GM12878 (cell line): Measurements from ENCODE around the gene SPG21. TPM values are rescaled to one million over a fixed set of nuclear protein-coding genes. Genes with fewer than 3 reads are reported as not detected.

Source experiments
- ATAC-seq: fragments of 200-7000 bp; cut with Tn5 transposase; 3 replicates; pipeline ENCODE4 v1.9.1; 2020; ENCODE audit warnings: mild to moderate bottlenecking, moderate library complexity
- BruUV-seq: library from RNA; stranded (reverse); fragments of 400-500 nt; replicated peaks from 2 replicates; lab custom pipeline; 2021; lab: Mats Ljungman, UMichigan
- CTCF ChIA-PET: fragments of 300-600 bp; sonication (Branson Sonifier 250); formaldehyde crosslinking; extraction: SDS; loops from one replicate; lab custom pipeline; 2021; ENCODE audit warnings: inconsistent platforms; lab: Yijun Ruan, JAX
- POLR2A ChIA-PET: fragments of 350-600 bp; formaldehyde crosslinking; extraction: SDS; loops from one replicate; lab custom pipeline; 2021; ENCODE audit warnings: inconsistent platforms; lab: Charles Lee
- RAD21 ChIA-PET: fragments of 300-600 bp; sonication (Branson Sonifier 250); formaldehyde crosslinking; loops from one replicate; lab custom pipeline; 2023; ENCODE audit warnings: antibody characterized with exemption; ENCODE audit not compliant: unreplicated experiment; lab: Charles Lee
- SMC1A ChIA-PET: fragments of 300-600 bp; sonication (Branson Sonifier 250); formaldehyde crosslinking; loops from one replicate; lab custom pipeline; 2023; ENCODE audit not compliant: unreplicated experiment, uncharacterized antibody; lab: Charles Lee
- DNase-seq: peaks from one replicate; pipeline ENCODE4 v3.0.0-alpha.2; 2011; ENCODE audit warnings: low read depth, low spot score
- FAIRE-seq: peaks from 3 replicates; lab custom pipeline; 2011; peaks lifted over from hg19 to GRCh38; lab: Jason Lieb, UNC
- H2AFZ ChIP-seq: 2 replicates; pipeline ENCODE4 v1.6.0; 2011; ENCODE audit warnings: low read depth, low read length, control low read depth; ENCODE audit not compliant: control insufficient read depth
- H3K27ac ChIP-seq: 2 replicates; pipeline ENCODE4 v1.5.1; 2011; ENCODE audit warnings: control low read depth; ENCODE audit not compliant: control insufficient read depth, insufficient read depth
- H3K27me3 ChIP-seq, 2 experiments: replicated peaks in 1 of 2; 2 replicates each; pipeline versions ENCODE4 v1.6.0 to v1.6.1; 2011; ENCODE audit warnings: low read length in 1 of 2; ENCODE audit not compliant: control insufficient read depth in 2 of 2, insufficient read depth in 2 of 2
- H3K36me3 ChIP-seq, 2 experiments: 2 replicates each; pipeline ENCODE4 v1.5.1; 2011; ENCODE audit warnings: low read length in 1 of 2; ENCODE audit not compliant: control insufficient read depth in 2 of 2, insufficient read depth in 2 of 2
- H3K4me1 ChIP-seq: 2 replicates; pipeline ENCODE4 v1.6.1; 2011; ENCODE audit warnings: mild to moderate bottlenecking, low read length, moderate library complexity, mixed read lengths; ENCODE audit not compliant: control insufficient read depth, insufficient read depth
- H3K4me2 ChIP-seq: 2 replicates; pipeline ENCODE4 v1.6.0; 2011; ENCODE audit warnings: control low read depth; ENCODE audit not compliant: control insufficient read depth, insufficient read depth
- H3K4me3 ChIP-seq: fragments of 200-600 bp; sonication (generic); 2 replicates; pipeline ENCODE4 v1.5.1; 2016
- H3K79me2 ChIP-seq: 2 replicates; pipeline ENCODE4 v1.6.0; 2011; ENCODE audit warnings: low read length; ENCODE audit not compliant: control insufficient read depth, insufficient read depth
- H3K9ac ChIP-seq: 2 replicates; pipeline ENCODE4 v1.8.0; 2011; ENCODE audit warnings: low read length, control low read depth, mixed read lengths; ENCODE audit not compliant: control insufficient read depth, insufficient read depth
- H3K9me3 ChIP-seq: replicated peaks from 3 replicates; pipeline ENCODE4 v1.5.1; 2011; ENCODE audit warnings: mild to moderate bottlenecking, low read length; ENCODE audit not compliant: control insufficient read depth, insufficient read depth
- H4K20me1 ChIP-seq: 2 replicates; pipeline ENCODE4 v1.6.0; 2011; ENCODE audit not compliant: control insufficient read depth, insufficient read depth
- ATF7 ChIP-seq: fragments of 450-650 bp; IDR thresholded peaks from 2 replicates; pipeline ENCODE4 v1.6.1; 2016; ENCODE audit warnings: low read depth, mild to moderate bottlenecking
- BHLHE40 ChIP-seq, 2 experiments: fragments of 450-650 bp in 1 of 2; IDR thresholded peaks; 2 replicates each; pipeline ENCODE4 v1.6.1; 2011 to 2017; ENCODE audit warnings: low read depth in 2 of 2, borderline replicate concordance in 1 of 2, improper control_type of control experiment in 1 of 2, low read length in 1 of 2, mild to moderate bottlenecking in 1 of 2
- BMI1 ChIP-seq: fragments of 450-650 bp; IDR thresholded peaks from 2 replicates; pipeline ENCODE4 v1.6.1; 2016; ENCODE audit warnings: mild to moderate bottlenecking, moderate library complexity, borderline replicate concordance
- IKZF1 ChIP-seq: fragments of 450-650 bp; conservative IDR thresholded peaks from 2 replicates; pipeline ENCODE4 v1.6.1; 2017; ENCODE audit warnings: antibody characterized with exemption, mild to moderate bottlenecking
- JUNB ChIP-seq: IDR thresholded peaks from 2 replicates; pipeline ENCODE4 v1.6.1; 2016; ENCODE audit warnings: antibody characterized with exemption, mild to moderate bottlenecking
- MEF2B ChIP-seq: fragments of 450-650 bp; IDR thresholded peaks from 2 replicates; pipeline ENCODE4 v1.6.1; 2018; ENCODE audit warnings: mild to moderate bottlenecking, moderate library complexity; ENCODE audit not compliant: partially characterized antibody, poor library complexity, severe bottlenecking
- MYB ChIP-seq: fragments of 150-350 bp; IDR thresholded peaks from 2 replicates; pipeline ENCODE4 v1.6.1; 2014; ENCODE audit warnings: mild to moderate bottlenecking, low read depth, low read length, borderline replicate concordance
- NRF1 ChIP-seq: conservative IDR thresholded peaks from 2 replicates; pipeline ENCODE4 v1.6.1; 2011; ENCODE audit warnings: mild to moderate bottlenecking, low read depth, low read length, improper control_type of control experiment
- RELA ChIP-seq: fragments of 450-650 bp; IDR thresholded peaks from 2 replicates; pipeline ENCODE4 v1.8.0; 2014; ENCODE audit warnings: borderline replicate concordance; ENCODE audit not compliant: partially characterized antibody
- TBL1XR1 ChIP-seq: IDR thresholded peaks from 2 replicates; pipeline ENCODE4 v1.6.1; 2012; ENCODE audit warnings: low read depth, low read length, improper control_type of control experiment
- YY1 ChIP-seq: IDR thresholded peaks from 2 replicates; pipeline ENCODE4 v1.6.1; 2011; ENCODE audit warnings: low read depth, mild to moderate bottlenecking, low read length
- ZNF24 ChIP-seq: fragments of 450-650 bp; IDR thresholded peaks from 2 replicates; pipeline ENCODE4 v1.6.1; 2017; ENCODE audit warnings: antibody characterized with exemption, mild to moderate bottlenecking
- WGBS: methylation state at CpG from one replicate; pipeline ENCODE4 v1.1.6; 2016; ENCODE audit warnings: low lambda C conversion rate; ENCODE audit not compliant: insufficient replicate concordance, insufficient coverage; ENCODE audit errors: missing lambda C conversion rate; 5-methylcytosine and 5-hydroxymethylcytosine counted together
- in situ Hi-C: fragments of 300-500 bp; cut with MboI; formaldehyde crosslinking; loops from 9 replicates; pipeline ENCODE4 v1.14.3; 2018; ENCODE audit warnings: mixed read lengths
- intact Hi-C: fragments of 100-400 bp; cut with micrococcal nuclease; formaldehyde crosslinking; loops from one replicate; pipeline ENCODE4 v1.14.2; 2022; ENCODE audit not compliant: unreplicated experiment
- polyA plus RNA-seq, 11 experiments: library from polyadenylated mRNA; depleted of rRNA in 4 of 11; unstranded in 6 of 11; stranded (reverse) in 5 of 11; fragments of >200 nt; fragmentation: Nextera tagmentation in 4 of 11; fragmentation: Illumina TruSeq in 1 of 11; extraction: Ambion mirVana in 4 of 11; extraction: Trizol in 1 of 11; gene quantifications; 1 replicate in 1 of 11; 2 replicates in 10 of 11; pipeline versions ENCODE4 v1.2.1 to v1.2.3, GENCODE V29; 2011 to 2016; ENCODE audit warnings: inconsistent platforms in 2 of 11, missing spikeins in 2 of 11, low read depth in 1 of 11
- total RNA-seq, 4 experiments: library from RNA; depleted of rRNA in 3 of 4; stranded (reverse); fragments of >200 nt in 3 of 4; fragmentation: Illumina TruSeq in 1 of 4; extraction: Trizol in 1 of 4; gene quantifications; 2 replicates each; pipeline versions ENCODE4 v1.2.1 to v1.2.3, GENCODE V29; 2013 to 2021
- TF ChIP-seq, protein P1 (sequence below): IDR thresholded peaks from 2 replicates; pipeline ENCODE4 v1.6.1; 2011; ENCODE audit warnings: low read depth, mild to moderate bottlenecking, low read length, moderate library complexity, borderline replicate concordance; ENCODE audit errors: extremely low read depth
- TF ChIP-seq, protein P2 (sequence below): IDR thresholded peaks from 2 replicates; pipeline ENCODE4 v1.6.1; 2012; ENCODE audit warnings: improper control_type of control experiment, low read depth, low read length; ENCODE audit not compliant: insufficient replicate concordance
- TF ChIP-seq, protein P3 (sequence below): fragments of 450-650 bp; IDR thresholded peaks from 2 replicates; pipeline ENCODE4 v1.6.1; 2017; ENCODE audit warnings: mild to moderate bottlenecking, moderate library complexity

SPG21 gene
- total and polyA plus RNA-seq, 10 of the 15 experiments (the other 5 are each of a cell fraction or from before 2014, with no cell fraction given), result 25.5 to 116 (median 68.0) TPM

DNA sequence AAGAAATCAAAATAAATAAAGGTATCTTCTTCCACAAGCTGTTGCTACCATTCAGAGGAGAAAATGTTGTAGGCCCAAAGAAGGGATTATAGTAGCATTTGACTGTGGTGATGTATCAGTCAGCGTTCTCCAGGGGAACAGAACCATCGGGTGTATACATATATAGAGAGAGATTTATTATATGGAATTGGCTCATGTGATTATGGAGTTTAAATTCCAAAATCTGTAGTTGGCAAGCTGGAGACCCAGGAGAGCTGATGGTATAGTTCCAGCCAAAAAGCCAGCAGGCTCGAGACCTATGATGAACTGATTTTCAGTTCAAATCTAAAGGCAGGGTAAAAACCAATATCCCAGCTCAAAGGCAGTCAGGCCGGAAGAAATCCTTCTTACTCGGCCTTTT, 7.4 kb upstream of the SPG21 start:
- ChIA-PET POLR2A (interaction anchor here (0.9 to 1.0 kb wide), 3 partner anchors 15 to 156 kb away, joined by 3 to 4 read pairs (median 3); no protein-coding TSS in a partner anchor), SMC1A (interaction anchor here (0.9 to 2.3 kb wide), 4 partner anchors 12 to 206 kb away, joined by 3 to 8 read pairs (median 4); no protein-coding TSS in a partner anchor), RAD21 (interaction anchor here (1.4 kb wide), 1 partner anchor 11 kb away, joined by 3 read pairs; no protein-coding TSS in a partner anchor), CTCF (interaction anchor here (0.7 to 1.6 kb wide), 3 partner anchors 11 to 56 kb away, joined by 3 to 5 read pairs (median 3); no protein-coding TSS in a partner anchor)
- no peaks in the 10 kb centered on the region for H3K9me3 ChIP-seq
- no peak for FAIRE-seq
- intact Hi-C loops (no loop called here), in situ Hi-C loops (no loop called here)
- no peaks in the 10 kb centered on the region for H3K79me2 ChIP-seq
- no peak overlapping the region for H3K4me2 ChIP-seq
- H3K27ac ChIP-seq, result no peak overlapping the region
- H3K4me3 ChIP-seq, result no peak overlapping the region
- no TSS peak for BruUV-seq
- WGBS, result 61% methylated on average over 5 of the region's 5 CpGs
- H2AFZ ChIP-seq, result no peak overlapping the region
- no peaks in the 10 kb centered on the region for H3K27me3 ChIP-seq
- no peak for ATAC-seq
- H3K9ac ChIP-seq, result no peak overlapping the region
- no peaks in the 10 kb centered on the region for H3K36me3 ChIP-seq
- H4K20me1 ChIP-seq, result no peaks in the 10 kb centered on the region
- DNase-seq, result no peak
- no peaks in the 10 kb centered on the region; the same call in none of the 2 replicates for H3K4me1 ChIP-seq
- TF ChIP-seq, protein P1, sequence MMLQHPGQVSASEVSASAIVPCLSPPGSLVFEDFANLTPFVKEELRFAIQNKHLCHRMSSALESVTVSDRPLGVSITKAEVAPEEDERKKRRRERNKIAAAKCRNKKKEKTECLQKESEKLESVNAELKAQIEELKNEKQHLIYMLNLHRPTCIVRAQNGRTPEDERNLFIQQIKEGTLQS, result no peak
- TF ChIP-seq, protein P2, sequence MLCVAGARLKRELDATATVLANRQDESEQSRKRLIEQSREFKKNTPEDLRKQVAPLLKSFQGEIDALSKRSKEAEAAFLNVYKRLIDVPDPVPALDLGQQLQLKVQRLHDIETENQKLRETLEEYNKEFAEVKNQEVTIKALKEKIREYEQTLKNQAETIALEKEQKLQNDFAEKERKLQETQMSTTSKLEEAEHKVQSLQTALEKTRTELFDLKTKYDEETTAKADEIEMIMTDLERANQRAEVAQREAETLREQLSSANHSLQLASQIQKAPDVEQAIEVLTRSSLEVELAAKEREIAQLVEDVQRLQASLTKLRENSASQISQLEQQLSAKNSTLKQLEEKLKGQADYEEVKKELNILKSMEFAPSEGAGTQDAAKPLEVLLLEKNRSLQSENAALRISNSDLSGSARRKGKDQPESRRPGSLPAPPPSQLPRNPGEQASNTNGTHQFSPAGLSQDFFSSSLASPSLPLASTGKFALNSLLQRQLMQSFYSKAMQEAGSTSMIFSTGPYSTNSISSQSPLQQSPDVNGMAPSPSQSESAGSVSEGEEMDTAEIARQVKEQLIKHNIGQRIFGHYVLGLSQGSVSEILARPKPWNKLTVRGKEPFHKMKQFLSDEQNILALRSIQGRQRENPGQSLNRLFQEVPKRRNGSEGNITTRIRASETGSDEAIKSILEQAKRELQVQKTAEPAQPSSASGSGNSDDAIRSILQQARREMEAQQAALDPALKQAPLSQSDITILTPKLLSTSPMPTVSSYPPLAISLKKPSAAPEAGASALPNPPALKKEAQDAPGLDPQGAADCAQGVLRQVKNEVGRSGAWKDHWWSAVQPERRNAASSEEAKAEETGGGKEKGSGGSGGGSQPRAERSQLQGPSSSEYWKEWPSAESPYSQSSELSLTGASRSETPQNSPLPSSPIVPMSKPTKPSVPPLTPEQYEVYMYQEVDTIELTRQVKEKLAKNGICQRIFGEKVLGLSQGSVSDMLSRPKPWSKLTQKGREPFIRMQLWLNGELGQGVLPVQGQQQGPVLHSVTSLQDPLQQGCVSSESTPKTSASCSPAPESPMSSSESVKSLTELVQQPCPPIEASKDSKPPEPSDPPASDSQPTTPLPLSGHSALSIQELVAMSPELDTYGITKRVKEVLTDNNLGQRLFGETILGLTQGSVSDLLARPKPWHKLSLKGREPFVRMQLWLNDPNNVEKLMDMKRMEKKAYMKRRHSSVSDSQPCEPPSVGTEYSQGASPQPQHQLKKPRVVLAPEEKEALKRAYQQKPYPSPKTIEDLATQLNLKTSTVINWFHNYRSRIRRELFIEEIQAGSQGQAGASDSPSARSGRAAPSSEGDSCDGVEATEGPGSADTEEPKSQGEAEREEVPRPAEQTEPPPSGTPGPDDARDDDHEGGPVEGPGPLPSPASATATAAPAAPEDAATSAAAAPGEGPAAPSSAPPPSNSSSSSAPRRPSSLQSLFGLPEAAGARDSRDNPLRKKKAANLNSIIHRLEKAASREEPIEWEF, result no peak
- TF ChIP-seq TBL1XR1 (no peak), NRF1 (no peak), IKZF1 (no peak), RELA (no peak), BMI1 (no peak), BHLHE40 (IDR thresholded peaks at IDR 0.05; ENCODE audit: borderline replicate concordance in 1 of 2, low read depth in 2 of 2, low read length in 1 of 2) (no peak), ATF7 (no peak), MYB (no peak), JUNB (no peak), ZNF24 (no peak), MEF2B (no peak), YY1 (no peak)
- TF ChIP-seq, protein P3, sequence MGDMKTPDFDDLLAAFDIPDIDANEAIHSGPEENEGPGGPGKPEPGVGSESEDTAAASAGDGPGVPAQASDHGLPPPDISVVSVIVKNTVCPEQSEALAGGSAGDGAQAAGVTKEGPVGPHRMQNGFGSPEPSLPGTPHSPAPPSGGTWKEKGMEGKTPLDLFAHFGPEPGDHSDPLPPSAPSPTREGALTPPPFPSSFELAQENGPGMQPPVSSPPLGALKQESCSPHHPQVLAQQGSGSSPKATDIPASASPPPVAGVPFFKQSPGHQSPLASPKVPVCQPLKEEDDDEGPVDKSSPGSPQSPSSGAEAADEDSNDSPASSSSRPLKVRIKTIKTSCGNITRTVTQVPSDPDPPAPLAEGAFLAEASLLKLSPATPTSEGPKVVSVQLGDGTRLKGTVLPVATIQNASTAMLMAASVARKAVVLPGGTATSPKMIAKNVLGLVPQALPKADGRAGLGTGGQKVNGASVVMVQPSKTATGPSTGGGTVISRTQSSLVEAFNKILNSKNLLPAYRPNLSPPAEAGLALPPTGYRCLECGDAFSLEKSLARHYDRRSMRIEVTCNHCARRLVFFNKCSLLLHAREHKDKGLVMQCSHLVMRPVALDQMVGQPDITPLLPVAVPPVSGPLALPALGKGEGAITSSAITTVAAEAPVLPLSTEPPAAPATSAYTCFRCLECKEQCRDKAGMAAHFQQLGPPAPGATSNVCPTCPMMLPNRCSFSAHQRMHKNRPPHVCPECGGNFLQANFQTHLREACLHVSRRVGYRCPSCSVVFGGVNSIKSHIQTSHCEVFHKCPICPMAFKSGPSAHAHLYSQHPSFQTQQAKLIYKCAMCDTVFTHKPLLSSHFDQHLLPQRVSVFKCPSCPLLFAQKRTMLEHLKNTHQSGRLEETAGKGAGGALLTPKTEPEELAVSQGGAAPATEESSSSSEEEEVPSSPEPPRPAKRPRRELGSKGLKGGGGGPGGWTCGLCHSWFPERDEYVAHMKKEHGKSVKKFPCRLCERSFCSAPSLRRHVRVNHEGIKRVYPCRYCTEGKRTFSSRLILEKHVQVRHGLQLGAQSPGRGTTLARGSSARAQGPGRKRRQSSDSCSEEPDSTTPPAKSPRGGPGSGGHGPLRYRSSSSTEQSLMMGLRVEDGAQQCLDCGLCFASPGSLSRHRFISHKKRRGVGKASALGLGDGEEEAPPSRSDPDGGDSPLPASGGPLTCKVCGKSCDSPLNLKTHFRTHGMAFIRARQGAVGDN, result no peak
